Upper lobe of left lung (tissue), 6 donors: ENCODE results near the gene ATG10. TPM values are rescaled to one million over a fixed set of nuclear protein-coding genes. Genes with fewer than 3 reads are reported as not detected.

Experiments used
- ATAC-seq, 2 donors: fragments of 200-7000 bp; cut with Tn5 transposase; one replicate each; pipeline ENCODE4 v1.9.1; 2022; ENCODE audit warnings: mild to moderate bottlenecking in 2 of 2, moderate library complexity in 2 of 2; ENCODE audit not compliant: low FRiP score in 2 of 2
- DNase-seq, 2 donors: peaks; one replicate each; pipeline ENCODE4 v3.0.0-alpha.2; 2019 to 2020
- H3K27ac ChIP-seq, 4 donors: fragments of 200-600 bp; sonication (generic); one replicate each; pipeline ENCODE4 v1.5.1; 2016 to 2019
- H3K27me3 ChIP-seq, 4 donors: fragments of 200-600 bp; sonication (generic); one replicate each; pipeline ENCODE4 v1.5.1; 2017 to 2019
- H3K36me3 ChIP-seq, 4 donors: fragments of 200-600 bp; sonication (generic); one replicate each; pipeline ENCODE4 v1.5.1; 2016 to 2019
- H3K4me1 ChIP-seq, 4 donors: fragments of 200-600 bp; sonication (generic); one replicate each; pipeline ENCODE4 v1.5.1; 2018 to 2019
- H3K4me3 ChIP-seq, 4 donors: fragments of 200-600 bp; sonication (generic); one replicate each; pipeline ENCODE4 v1.5.1; 2017 to 2019; ENCODE audit warnings: mild to moderate bottlenecking in 2 of 4, moderate library complexity in 1 of 4
- H3K9me3 ChIP-seq, 4 donors: fragments of 200-600 bp; sonication (generic); one replicate each; pipeline ENCODE4 v1.5.1; 2018 to 2019
- EP300 ChIP-seq, 4 donors: sonication (generic); formaldehyde crosslinking; IDR thresholded peaks; one replicate each; pipeline ENCODE4 v1.5.1; 2017; ENCODE audit warnings: antibody characterized with exemption in 4 of 4, control low read depth in 2 of 4
- POLR2A ChIP-seq, 4 donors: fragments of 450-650 bp; IDR thresholded peaks; one replicate each; pipeline ENCODE4 v1.5.1; 2016 to 2017; ENCODE audit warnings: antibody characterized with exemption in 4 of 4, mild to moderate bottlenecking in 2 of 4
- POLR2AphosphoS5 ChIP-seq, 2 donors: sonication (generic); formaldehyde crosslinking; IDR thresholded peaks; one replicate each; pipeline ENCODE4 v1.5.1; 2017; ENCODE audit warnings: antibody characterized with exemption in 2 of 2
- WGBS, 2 donors: methylation state at CpG; one replicate each; pipeline ENCODE4 v1.1.5; 2017 to 2018; 5-methylcytosine and 5-hydroxymethylcytosine counted together
- total RNA-seq, 6 donors: library from RNA; depleted of rRNA in 4 of 6; stranded (reverse); fragments of >200 nt in 4 of 6; gene quantifications; one replicate each; pipeline versions ENCODE4 v1.1.0 to v1.2.1, GENCODE V29; 2016 to 2021
- TF ChIP-seq, protein P1 (sequence below), 6 experiments: fragments of 450-650 bp in 4 of 6; fragments of 200-600 bp in 2 of 6; sonication (generic) in 2 of 6; IDR thresholded peaks; one replicate each; pipeline ENCODE4 v1.5.1; 2016 to 2019; ENCODE audit warnings: antibody characterized with exemption in 6 of 6
- donor health status: DM: no; HTN: no; CAD: no; lungs with moderate emphysema.
- donor health status: DM: no; HTN: yes; CAD: no; lungs with severe emphysema.

The ATG10 gene
- total RNA-seq, 6 donors from 2014 or later, result 1.00 to 9.4 (median 7.0) TPM

DNA sequence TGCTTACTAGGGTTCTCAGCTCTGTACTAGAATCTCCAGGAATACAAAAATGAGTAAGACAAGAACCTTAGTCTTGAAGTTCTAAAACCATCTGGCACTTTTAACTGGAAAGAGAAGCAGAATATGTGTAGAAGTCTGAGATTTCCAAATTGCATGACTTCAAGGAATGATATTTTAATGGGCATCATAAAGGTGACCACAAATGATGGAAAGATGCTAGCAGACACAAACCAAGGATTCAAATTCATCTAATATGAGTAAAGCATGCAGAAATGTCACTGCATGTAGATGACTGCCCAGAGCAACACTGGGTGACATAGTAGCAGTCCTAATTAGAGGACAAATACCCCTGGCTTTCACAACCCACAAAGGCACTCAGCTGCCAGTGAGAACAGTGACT lies 189.1 kb downstream of the ATG10 start:
- H3K36me3 ChIP-seq, result no peaks in the 10 kb centered on the region
- H3K9me3 ChIP-seq, result no peaks in the 10 kb centered on the region
- no peak for TF ChIP-seq POLR2AphosphoS5 (IDR thresholded peaks at IDR 0.05)
- TF ChIP-seq, protein P1, sequence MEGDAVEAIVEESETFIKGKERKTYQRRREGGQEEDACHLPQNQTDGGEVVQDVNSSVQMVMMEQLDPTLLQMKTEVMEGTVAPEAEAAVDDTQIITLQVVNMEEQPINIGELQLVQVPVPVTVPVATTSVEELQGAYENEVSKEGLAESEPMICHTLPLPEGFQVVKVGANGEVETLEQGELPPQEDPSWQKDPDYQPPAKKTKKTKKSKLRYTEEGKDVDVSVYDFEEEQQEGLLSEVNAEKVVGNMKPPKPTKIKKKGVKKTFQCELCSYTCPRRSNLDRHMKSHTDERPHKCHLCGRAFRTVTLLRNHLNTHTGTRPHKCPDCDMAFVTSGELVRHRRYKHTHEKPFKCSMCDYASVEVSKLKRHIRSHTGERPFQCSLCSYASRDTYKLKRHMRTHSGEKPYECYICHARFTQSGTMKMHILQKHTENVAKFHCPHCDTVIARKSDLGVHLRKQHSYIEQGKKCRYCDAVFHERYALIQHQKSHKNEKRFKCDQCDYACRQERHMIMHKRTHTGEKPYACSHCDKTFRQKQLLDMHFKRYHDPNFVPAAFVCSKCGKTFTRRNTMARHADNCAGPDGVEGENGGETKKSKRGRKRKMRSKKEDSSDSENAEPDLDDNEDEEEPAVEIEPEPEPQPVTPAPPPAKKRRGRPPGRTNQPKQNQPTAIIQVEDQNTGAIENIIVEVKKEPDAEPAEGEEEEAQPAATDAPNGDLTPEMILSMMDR (IDR thresholded peaks at IDR 0.05), result no peak
- TF ChIP-seq POLR2A (IDR thresholded peaks at IDR 0.05), result no peak
- TF ChIP-seq EP300 (IDR thresholded peaks at IDR 0.05), result no peak
- ATAC-seq (no peak), DNase-seq (no peak)
- H3K4me1 ChIP-seq, result peaks cover 14 to 27% (median 18%) of the 10 kb centered on the region in 4 donors
- no peaks in the 10 kb centered on the region for H3K27me3 ChIP-seq
- H3K4me3 ChIP-seq, result no peak overlapping the region
- no peak overlapping the region for H3K27ac ChIP-seq

DNA sequence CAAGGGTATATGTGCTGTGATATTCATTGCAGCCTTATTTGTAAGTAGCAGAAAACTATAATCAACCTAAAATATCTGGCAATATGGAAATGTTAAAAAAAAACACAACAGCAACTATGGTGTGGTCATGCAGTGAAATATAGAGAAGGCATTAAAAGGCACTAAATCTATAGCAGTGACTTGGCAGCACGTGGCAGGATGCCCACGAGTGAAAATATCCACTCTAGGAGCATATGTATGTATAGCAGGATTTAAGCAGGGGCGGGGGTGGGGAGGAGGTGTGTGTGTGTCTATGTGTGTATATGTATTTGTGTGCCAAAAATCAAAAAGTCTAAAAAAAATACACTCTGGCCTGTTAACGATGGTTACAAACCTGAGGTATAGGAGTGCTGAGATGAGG lies 190.8 kb downstream of the ATG10 start:
- no peaks in the 10 kb centered on the region for H3K9me3 ChIP-seq
- WGBS, 2 donors, result 88 to 89% methylated on average over 4 of the region's 4 CpGs
- H3K4me3 ChIP-seq, result no peak overlapping the region
- H3K4me1 ChIP-seq, result peaks cover 16 to 25% (median 20%) of the 10 kb centered on the region in 4 donors
- ATAC-seq, result no peak
- no peaks in the 10 kb centered on the region for H3K27me3 ChIP-seq
- TF ChIP-seq POLR2A (IDR thresholded peaks at IDR 0.05) (no peak), EP300 (IDR thresholded peaks at IDR 0.05) (no peak), POLR2AphosphoS5 (IDR thresholded peaks at IDR 0.05) (no peak)
- TF ChIP-seq, protein P1 (IDR thresholded peaks at IDR 0.05), result no peak
- H3K36me3 ChIP-seq, result no peaks in the 10 kb centered on the region
- DNase-seq, result no peak
- H3K27ac ChIP-seq, result no peak overlapping the region

DNA sequence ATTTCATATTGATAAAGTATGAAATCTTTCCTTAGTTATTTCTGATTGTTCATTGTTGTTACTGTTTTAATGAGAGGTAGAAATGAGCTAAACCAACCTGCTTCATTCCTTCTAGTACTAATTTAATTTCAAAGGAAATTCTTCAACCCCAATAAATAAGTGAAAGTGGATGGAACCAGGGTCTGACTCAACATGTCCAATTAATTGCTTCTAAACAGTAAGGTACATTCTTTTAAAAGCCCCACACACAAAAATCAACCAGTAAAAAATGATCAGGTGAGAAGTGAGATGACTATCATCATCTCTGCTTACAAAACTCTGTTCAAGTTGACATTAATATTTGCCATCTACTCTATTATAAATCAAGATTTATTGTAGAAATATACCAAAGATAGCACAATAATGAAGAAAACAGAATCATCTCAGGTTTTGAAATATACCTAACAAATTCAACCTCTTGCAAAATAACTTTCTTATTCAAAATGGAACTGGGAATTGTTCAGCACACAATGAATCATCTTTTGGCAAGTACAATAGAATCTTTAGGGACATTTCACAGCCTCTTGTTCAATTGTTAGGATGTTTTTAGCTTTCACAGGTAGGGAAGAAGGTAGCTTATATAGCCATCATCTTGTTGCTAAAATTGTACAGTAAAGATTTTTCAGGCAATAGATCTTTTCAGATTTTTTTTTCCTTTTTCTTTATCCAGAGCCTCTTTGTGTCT lies 191.8 kb downstream of the ATG10 start:
- Histone ChIP-seq H3K4me3 (no peak overlapping the region), H3K4me1 (peaks cover 16 to 25% (median 20%) of the 10 kb centered on the region in 4 donors), H3K9me3 (no peaks in the 10 kb centered on the region), H3K36me3 (no peaks in the 10 kb centered on the region), H3K27me3 (no peaks in the 10 kb centered on the region), H3K27ac (no peak overlapping the region)
- ATAC-seq (no peak), DNase-seq (no peak)
- TF ChIP-seq POLR2A (IDR thresholded peaks at IDR 0.05), result no peak
- TF ChIP-seq, protein P1 (IDR thresholded peaks at IDR 0.05), result no peak
- no peak for TF ChIP-seq POLR2AphosphoS5 (IDR thresholded peaks at IDR 0.05)
- no peak for TF ChIP-seq EP300 (IDR thresholded peaks at IDR 0.05)

DNA sequence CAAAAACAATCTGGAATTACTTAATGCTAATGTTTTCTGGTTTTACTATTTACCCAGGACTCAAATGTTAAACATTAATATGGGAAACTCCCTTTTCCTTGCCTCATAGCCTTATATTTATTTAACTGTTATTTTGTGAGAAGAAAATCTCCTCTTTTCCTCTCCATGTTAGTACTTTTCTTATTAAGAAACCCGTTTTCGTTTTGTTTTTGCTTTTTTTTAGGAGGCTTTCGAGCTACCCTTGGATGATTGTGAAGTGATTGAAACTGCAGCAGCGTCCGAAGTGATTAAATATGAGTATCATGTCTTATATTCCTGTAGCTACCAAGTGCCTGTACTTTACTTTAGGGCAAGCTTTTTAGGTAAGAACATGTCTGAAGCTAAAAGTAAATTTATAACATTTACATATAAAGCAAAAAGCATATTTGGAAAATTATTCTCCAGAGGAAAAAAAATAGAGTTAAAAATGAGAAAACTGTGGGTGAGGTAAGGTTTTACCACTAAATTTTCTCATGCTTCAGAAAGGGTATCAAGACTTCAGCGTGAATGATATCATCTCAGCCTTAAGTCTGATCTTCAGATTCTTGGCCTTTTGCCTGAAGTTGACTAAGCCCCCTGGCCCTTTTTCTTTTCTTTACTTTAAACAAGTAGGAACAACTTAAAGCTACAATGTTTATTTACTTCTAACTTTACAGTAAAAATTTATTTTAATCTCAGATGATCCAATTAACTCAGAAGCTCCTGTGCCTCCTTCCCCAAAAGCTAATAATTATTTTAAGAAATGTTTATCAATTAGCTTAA lies 192.6 kb downstream of the ATG10 start:
- 55 to 59% methylated on average over 6 of the region's 6 CpGs for WGBS, 2 donors

More for the DNA sequence above, 192.6 kb downstream of the ATG10 start:
- no peak for DNase-seq
- peak in 1 of 2 donors; percentile 69 for ATAC-seq
- no peaks in the 10 kb centered on the region for H3K9me3 ChIP-seq
- TF ChIP-seq, protein P1 (IDR thresholded peaks at IDR 0.05), result no peak
- TF ChIP-seq POLR2A (IDR thresholded peaks at IDR 0.05), result no peak
- no peak for TF ChIP-seq POLR2AphosphoS5 (IDR thresholded peaks at IDR 0.05)
- no peak for TF ChIP-seq EP300 (IDR thresholded peaks at IDR 0.05)
- no peaks in the 10 kb centered on the region for H3K27me3 ChIP-seq
- peak overlapping the region in 2 of 4 donors; percentile 37 to 40 for H3K27ac ChIP-seq
- peaks cover 16 to 25% (median 20%) of the 10 kb centered on the region in 4 donors for H3K4me1 ChIP-seq
- H3K36me3 ChIP-seq, result no peaks in the 10 kb centered on the region
- no peak overlapping the region for H3K4me3 ChIP-seq
